HCT116 (cell line): ENCODE results near the gene PTPN4. TPM values are rescaled to one million over a fixed set of nuclear protein-coding genes. Genes with fewer than 3 reads are reported as not detected.

Experiments used
- ATAC-seq: fragments of 200-7000 bp; cut with Tn5 transposase; 2 replicates; pipeline ENCODE4 v1.9.1; 2020; ENCODE audit warnings: mild to moderate bottlenecking, moderate library complexity
- BruUV-seq: library from RNA; stranded (reverse); fragments of 400-500 nt; replicated peaks from 2 replicates; lab custom pipeline; 2021; lab: Mats Ljungman, UMichigan
- CTCF ChIA-PET: fragments of 300-600 bp; sonication (Branson Sonifier 250); formaldehyde crosslinking; loops from one replicate; lab custom pipeline; 2021; ENCODE audit warnings: antibody characterized with exemption; lab: Charles Lee
- POLR2A ChIA-PET: fragments of 300-600, 350-600 bp; sonication (Branson Sonifier 250); formaldehyde crosslinking; loops from one replicate; lab custom pipeline; 2021; ENCODE audit warnings: antibody characterized with exemption; lab: Charles Lee
- RAD21 ChIA-PET, 2 experiments: fragments of 300-600 bp; sonication (Branson Sonifier 250); formaldehyde crosslinking; loops; one replicate each; lab custom pipeline; 2023; ENCODE audit warnings: low total read pairs in 2 of 2; ENCODE audit not compliant: uncharacterized antibody in 2 of 2, unreplicated experiment in 2 of 2, low non-redundant PET in 1 of 2; lab: Charles Lee
- DNase-seq: peaks from one replicate; pipeline ENCODE4 v3.0.0-alpha.2; 2010; ENCODE audit warnings: low read depth, low spot score
- H2AFZ ChIP-seq: fragments of 200-600 bp; shearing (Covaris generic), sonication (generic); 2 replicates; pipeline ENCODE4 v1.6.1; 2017; ENCODE audit warnings: low read depth, mixed run types, mixed read lengths, antibody characterized with exemption, low read length; ENCODE audit not compliant: poor library complexity, severe bottlenecking
- H3K27ac ChIP-seq: 2 replicates; pipeline ENCODE4 v1.5.1; 2012; ENCODE audit warnings: low read depth, low read length
- H3K27me3 ChIP-seq: fragments of 200-600 bp; sonication (generic); 2 replicates; pipeline ENCODE4 v1.6.1; 2016; ENCODE audit warnings: mixed run types, low read length, mixed read lengths; ENCODE audit not compliant: insufficient read depth
- H3K36me3 ChIP-seq, 2 experiments: fragments of 200-500 bp in 1 of 2; fragments of 200-600 bp in 1 of 2; sonication (Bioruptor generic) in 1 of 2; sonication (generic) in 1 of 2; 2 replicates each; pipeline versions ENCODE4 v1.5.1 to v1.6.1; 2014 to 2016; ENCODE audit warnings: low read length in 2 of 2, inconsistent platforms in 1 of 2, mixed read lengths in 1 of 2, mixed run types in 1 of 2; ENCODE audit not compliant: insufficient read depth in 2 of 2, control insufficient read depth in 1 of 2
- H3K4me1 ChIP-seq, 2 experiments: fragments of 200-600 bp in 1 of 2; sonication (generic) in 1 of 2; 2 replicates each; pipeline versions ENCODE4 v1.5.1 to v1.6.1; 2012 to 2017; ENCODE audit warnings: low read length in 2 of 2, inconsistent platforms in 1 of 2, mild to moderate bottlenecking in 1 of 2, mixed read lengths in 1 of 2, mixed run types in 1 of 2, moderate library complexity in 1 of 2; ENCODE audit not compliant: insufficient read depth in 2 of 2, control insufficient read depth in 1 of 2
- H3K4me2 ChIP-seq: fragments of 200-600 bp; sonication (generic); 2 replicates; pipeline ENCODE4 v1.6.1; 2017; ENCODE audit warnings: mixed run types, low read length, mixed read lengths
- H3K4me3 ChIP-seq, 2 experiments: fragments of 200-600 bp in 1 of 2; sonication (generic) in 1 of 2; replicated peaks in 1 of 2; 2 replicates each; pipeline ENCODE4 v1.5.1; 2011 to 2016; ENCODE audit warnings: low read length in 2 of 2, control low read depth in 1 of 2, low read depth in 1 of 2, mild to moderate bottlenecking in 1 of 2, mixed read lengths in 1 of 2, mixed run types in 1 of 2
- H3K79me2 ChIP-seq: fragments of 200-600 bp; sonication (generic); 2 replicates; pipeline ENCODE4 v1.6.1; 2017; ENCODE audit warnings: mild to moderate bottlenecking, mixed run types, low read length, moderate library complexity, mixed read lengths; ENCODE audit not compliant: insufficient read depth
- H3K9ac ChIP-seq: fragments of 200-600 bp; sonication (generic); 2 replicates; pipeline ENCODE4 v1.6.1; 2016; ENCODE audit warnings: low read length, mixed read lengths
- H3K9me2 ChIP-seq: fragments of 200-600 bp; sonication (generic), shearing (Covaris generic); 2 replicates; pipeline ENCODE4 v1.6.1; 2017; ENCODE audit warnings: mixed run types, mild to moderate bottlenecking, moderate library complexity; ENCODE audit not compliant: insufficient read depth
- H3K9me3 ChIP-seq, 2 experiments: fragments of 200-500 bp in 1 of 2; fragments of 200-600 bp in 1 of 2; sonication (Bioruptor generic) in 1 of 2; sonication (generic) in 1 of 2; 2 replicates each; pipeline ENCODE4 v1.6.1; 2014 to 2017; ENCODE audit warnings: low read length in 2 of 2, mixed read lengths in 2 of 2, inconsistent platforms in 1 of 2, low read depth in 1 of 2, mild to moderate bottlenecking in 1 of 2, mixed run types in 1 of 2, moderate library complexity in 1 of 2; ENCODE audit not compliant: control insufficient read depth in 1 of 2, insufficient read depth in 1 of 2
- H4K20me1 ChIP-seq: fragments of 200-600 bp; sonication (generic), shearing (Covaris generic); 2 replicates; pipeline ENCODE4 v1.6.1; 2017; ENCODE audit warnings: mixed run types, mild to moderate bottlenecking, moderate library complexity; ENCODE audit not compliant: insufficient read depth
- ATF3 ChIP-seq: IDR thresholded peaks from 2 replicates; pipeline ENCODE4 v1.6.1; 2012
- CEBPB ChIP-seq: IDR thresholded peaks from 2 replicates; pipeline ENCODE4 v1.6.1; 2012; ENCODE audit warnings: low read depth
- EGR1 ChIP-seq: IDR thresholded peaks from 2 replicates; pipeline ENCODE4 v1.6.1; 2012; ENCODE audit warnings: low read depth
- ELF1 ChIP-seq: IDR thresholded peaks from 2 replicates; pipeline ENCODE4 v1.6.1; 2012; ENCODE audit warnings: low read depth, borderline replicate concordance
- EZH2 ChIP-seq: fragments of 200-600 bp; sonication (generic); IDR thresholded peaks from 2 replicates; pipeline ENCODE4 v1.6.1; 2017; ENCODE audit warnings: antibody characterized with exemption, mixed run types
- EZH2phosphoT487 ChIP-seq: fragments of 200-600 bp; IDR thresholded peaks from 2 replicates; pipeline ENCODE4 v1.6.1; 2018; ENCODE audit warnings: antibody characterized with exemption, borderline replicate concordance
- FOSL1 ChIP-seq: IDR thresholded peaks from 2 replicates; pipeline ENCODE4 v1.6.1; 2012; ENCODE audit warnings: low read depth
- JUND ChIP-seq: IDR thresholded peaks from 2 replicates; pipeline ENCODE4 v1.6.1; 2012
- MAX ChIP-seq: IDR thresholded peaks from 2 replicates; pipeline ENCODE4 v1.6.1; 2012
- POLR2A ChIP-seq: IDR thresholded peaks from 2 replicates; pipeline ENCODE4 v1.7.0; 2011; ENCODE audit warnings: borderline replicate concordance; ENCODE audit not compliant: insufficient read depth, insufficient read length; ENCODE audit errors: extremely low read depth
- RAD21 ChIP-seq: IDR thresholded peaks from 2 replicates; pipeline ENCODE4 v1.6.1; 2012; ENCODE audit warnings: low read depth, mild to moderate bottlenecking
- REST ChIP-seq: IDR thresholded peaks from 2 replicates; pipeline ENCODE4 v1.6.1; 2012; ENCODE audit warnings: low read depth
- SIN3A ChIP-seq: IDR thresholded peaks from 2 replicates; pipeline ENCODE4 v1.6.1; 2012; ENCODE audit warnings: low read depth
- SP1 ChIP-seq: IDR thresholded peaks from 2 replicates; pipeline ENCODE4 v1.6.1; 2012; ENCODE audit warnings: low read depth
- SRF ChIP-seq: IDR thresholded peaks from 2 replicates; pipeline ENCODE4 v1.6.1; 2012; ENCODE audit warnings: low read depth
- TCF7L2 ChIP-seq: IDR thresholded peaks from 2 replicates; pipeline ENCODE4 v1.7.0; 2011; ENCODE audit warnings: borderline replicate concordance, inconsistent platforms; ENCODE audit not compliant: insufficient read depth, insufficient read length; ENCODE audit errors: extremely low read depth
- YY1 ChIP-seq: IDR thresholded peaks from 2 replicates; pipeline ENCODE4 v1.6.1; 2011; ENCODE audit warnings: low read length, low read depth, moderate library complexity, mild to moderate bottlenecking; ENCODE audit not compliant: insufficient replicate concordance; ENCODE audit errors: extremely low read depth
- ZNF274 ChIP-seq: fragments of 200-500 bp; sonication (Bioruptor generic); IDR thresholded peaks from 2 replicates; pipeline ENCODE4 v1.6.1; 2014; ENCODE audit warnings: mild to moderate bottlenecking, low read depth, low read length, inconsistent platforms
- intact Hi-C: fragments of 100-400 bp; cut with micrococcal nuclease; formaldehyde crosslinking; loops from 2 replicates; pipeline ENCODE4 v1.10.0; 2022
- total RNA-seq: library from RNA; stranded (reverse); gene quantifications from one replicate; pipeline ENCODE4 v1.2.1, GENCODE V29; 2021; ENCODE audit not compliant: unreplicated experiment

The PTPN4 gene
- total RNA-seq, 1 experiment from 2014 or later, result 38.4 TPM

GRCh38 chr2:119888680-119889079 is 129.0 kb downstream of the PTPN4 start:
- DNase-seq (no peak), ATAC-seq (no peak)
- Histone ChIP-seq H3K9me3 (peaks cover 6 to 9% of the 10 kb centered on the region in 2 experiments; a peak in 3 of 4 replicates), H3K27ac (no peak overlapping the region), H3K36me3 (no peaks in the 10 kb centered on the region; a peak in 2 of 4 replicates), H3K9ac (no peak overlapping the region), H4K20me1 (no peaks in the 10 kb centered on the region), H3K4me2 (no peak overlapping the region), H3K9me2 (no peaks in the 10 kb centered on the region), H3K4me1 (no peaks in the 10 kb centered on the region), H3K27me3 (no peaks in the 10 kb centered on the region), H3K79me2 (0 out of 2 replicates have a peak, but pooled peaks cover 3% of the 10 kb centered on the region), H2AFZ (no peak overlapping the region), H3K4me3 (no peak overlapping the region)
- intact Hi-C loops, result no loop called here
- ChIA-PET POLR2A (no interaction called here), CTCF (no interaction called here), RAD21 (no interaction called here)
- TF ChIP-seq EZH2phosphoT487 (no peak), JUND (no peak), YY1 (no peak), FOSL1 (no peak), ATF3 (no peak), SRF (no peak), CEBPB (no peak), TCF7L2 (no peak), POLR2A (no peak), EZH2 (no peak), SP1 (no peak), SIN3A (no peak), REST (no peak), EGR1 (no peak), ZNF274 (no peak), ELF1 (no peak), MAX (no peak), RAD21 (no peak)
- BruUV-seq, result no TSS peak
